SK-N-MC (cell line): Measurements from ENCODE around the gene CPLX3.

Experiments
- EZH2 ChIP-seq: fragments of 200-600 bp; sonication (generic); IDR thresholded peaks from one replicate; pipeline ENCODE4 v1.6.1; 2017; ENCODE audit warnings: antibody characterized with exemption
- POLR2AphosphoS5 ChIP-seq: IDR thresholded peaks from 2 replicates; pipeline ENCODE4 v1.6.1; 2012; ENCODE audit warnings: mild to moderate bottlenecking, low read depth, low read length, borderline replicate concordance

DNA sequence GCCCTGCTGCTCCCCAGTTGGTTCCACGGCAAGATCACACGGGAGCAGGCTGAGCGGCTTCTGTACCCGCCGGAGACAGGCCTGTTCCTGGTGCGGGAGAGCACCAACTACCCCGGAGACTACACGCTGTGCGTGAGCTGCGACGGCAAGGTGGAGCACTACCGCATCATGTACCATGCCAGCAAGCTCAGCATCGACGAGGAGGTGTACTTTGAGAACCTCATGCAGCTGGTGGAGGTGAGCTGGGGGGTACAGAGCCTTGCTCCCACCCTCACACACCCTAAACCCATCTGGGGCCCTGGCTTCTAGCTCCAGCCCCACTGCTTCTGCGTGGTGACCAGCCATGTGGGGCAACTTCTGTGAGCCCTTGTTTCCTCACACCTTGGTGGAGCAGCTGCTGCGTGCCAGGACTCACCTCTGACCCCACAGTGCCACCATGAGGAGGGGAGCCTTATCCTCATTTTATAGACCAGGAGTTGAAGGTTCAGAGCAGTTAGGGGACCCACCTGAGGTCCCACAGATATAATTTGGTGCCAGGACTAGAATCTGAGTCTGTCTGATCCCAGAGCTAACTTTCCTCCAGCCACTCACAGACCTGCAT lies 27.1 kb upstream of the CPLX3 start:
- TF ChIP-seq POLR2AphosphoS5: no peak
- TF ChIP-seq EZH2: no peak
